H1 (cell line): Measurements from ENCODE around the gene ZSCAN20. TPM values are rescaled to one million over a fixed set of nuclear protein-coding genes. Genes with fewer than 3 reads are reported as not detected.

Experiments
- CTCF ChIA-PET: fragments of 300-600 bp; sonication (Branson Sonifier 250); formaldehyde crosslinking; loops from one replicate; lab custom pipeline; 2021; ENCODE audit not compliant: partially characterized antibody; lab: Charles Lee
- POLR2A ChIA-PET: fragments of 300-600 bp; sonication (Branson Sonifier 250); formaldehyde crosslinking; loops from one replicate; lab custom pipeline; 2021; ENCODE audit warnings: inconsistent platforms; ENCODE audit not compliant: partially characterized antibody; lab: Charles Lee
- DNase-seq, 2 experiments: peaks; one replicate each; pipeline versions ENCODE4 v3.0.0 to v3.0.0-alpha.2; 2010 to 2022; ENCODE audit warnings: low spot score in 2 of 2, low read depth in 1 of 2, mixed read lengths in 1 of 2
- FAIRE-seq: peaks from 2 replicates; lab custom pipeline; 2011; peaks lifted over from hg19 to GRCh38; lab: Jason Lieb, UNC
- H2AFZ ChIP-seq: 2 replicates; pipeline ENCODE4 v1.8.1; 2012; ENCODE audit warnings: low read length, inconsistent platforms
- H2AK5ac ChIP-seq: 2 replicates; pipeline ENCODE4 v1.6.1; 2013; ENCODE audit warnings: low read depth, low read length
- H2BK120ac ChIP-seq: replicated peaks from 2 replicates; pipeline ENCODE3; 2013; ENCODE audit warnings: low read depth, low read length, inconsistent platforms
- H2BK12ac ChIP-seq: 2 replicates; pipeline ENCODE4 v1.6.1; 2013; ENCODE audit warnings: low read depth, low read length
- H2BK15ac ChIP-seq: 2 replicates; pipeline ENCODE4 v1.6.1; 2013; ENCODE audit warnings: low read length
- H2BK20ac ChIP-seq: 2 replicates; pipeline ENCODE4 v1.6.1; 2013; ENCODE audit warnings: low read length
- H2BK5ac ChIP-seq: 2 replicates; pipeline ENCODE4 v1.6.1; 2013; ENCODE audit warnings: low read depth, low read length
- H3K14ac ChIP-seq: 2 replicates; pipeline ENCODE4 v1.6.1; 2013; ENCODE audit warnings: inconsistent platforms; ENCODE audit not compliant: insufficient read length
- H3K18ac ChIP-seq: 2 replicates; pipeline ENCODE4 v1.6.1; 2013; ENCODE audit warnings: low read length; ENCODE audit errors: extremely low read depth
- H3K23ac ChIP-seq: 2 replicates; pipeline ENCODE4 v1.6.1; 2013; ENCODE audit warnings: inconsistent platforms; ENCODE audit not compliant: insufficient read length
- H3K23me2 ChIP-seq: 2 replicates; pipeline ENCODE4 v1.6.1; 2013; ENCODE audit warnings: low read depth, low read length
- H3K27ac ChIP-seq: 2 replicates; pipeline ENCODE4 v1.6.1; 2011; ENCODE audit warnings: low read depth, low read length, inconsistent platforms
- H3K27me3 ChIP-seq, 4 experiments: replicated peaks in 1 of 4; 1 replicate in 1 of 4; 2 replicates in 3 of 4; pipeline versions ENCODE4 v1.6.1 to v1.8.1; 2011 to 2013; ENCODE audit warnings: low read length in 3 of 4, mild to moderate bottlenecking in 3 of 4, inconsistent platforms in 2 of 4, mixed read lengths in 2 of 4, moderate library complexity in 1 of 4; ENCODE audit not compliant: control insufficient read depth in 3 of 4, insufficient read depth in 3 of 4; ENCODE audit errors: extremely low read depth in 1 of 4
- H3K36me3 ChIP-seq, 4 experiments: 2 replicates each; pipeline versions ENCODE4 v1.6.1 to v1.8.1; 2011 to 2013; ENCODE audit warnings: mild to moderate bottlenecking in 4 of 4, low read length in 3 of 4, moderate library complexity in 2 of 4, control low read depth in 1 of 4, inconsistent platforms in 1 of 4; ENCODE audit not compliant: insufficient read depth in 4 of 4, control insufficient read depth in 2 of 4
- H3K4ac ChIP-seq: replicated peaks from 2 replicates; pipeline ENCODE3; 2013; ENCODE audit warnings: low read length, low read depth, mixed read lengths, inconsistent platforms; ENCODE audit not compliant: insufficient read length
- H3K4me1 ChIP-seq, 4 experiments: replicated peaks in 1 of 4; 1 replicate in 1 of 4; 2 replicates in 3 of 4; pipeline versions ENCODE4 v1.6.1 to v1.8.1; 2011 to 2013; ENCODE audit warnings: low read length in 3 of 4, inconsistent platforms in 2 of 4, mixed read lengths in 1 of 4; ENCODE audit not compliant: insufficient read depth in 4 of 4, control insufficient read depth in 3 of 4
- H3K4me2 ChIP-seq, 2 experiments: 2 replicates each; pipeline versions ENCODE4 v1.6.1 to v1.8.1; 2011 to 2013; ENCODE audit warnings: low read depth in 2 of 2, low read length in 2 of 2, control low read depth in 1 of 2, inconsistent platforms in 1 of 2, mild to moderate bottlenecking in 1 of 2; ENCODE audit not compliant: insufficient read depth in 1 of 2
- H3K4me3 ChIP-seq, 4 experiments: fragments of 200-600, 300-600 bp in 1 of 4; sonication (generic), shearing (Covaris generic), sonication (Bioruptor Twin) in 1 of 4; 2 replicates each; pipeline versions ENCODE4 v1.5.1 to v1.8.1; 2011 to 2016; ENCODE audit warnings: low read length in 4 of 4, low read depth in 3 of 4, control low read depth in 2 of 4, inconsistent platforms in 2 of 4, mild to moderate bottlenecking in 2 of 4, mixed read lengths in 1 of 4, moderate library complexity in 1 of 4; ENCODE audit not compliant: insufficient read depth in 2 of 4; ENCODE audit errors: extremely low read depth in 1 of 4
- H3K56ac ChIP-seq: replicated peaks from 2 replicates; pipeline ENCODE3; 2013; ENCODE audit warnings: low read depth, mild to moderate bottlenecking, mixed read lengths, low read length, inconsistent platforms; ENCODE audit not compliant: insufficient read length
- H3K79me1 ChIP-seq: 2 replicates; pipeline ENCODE4 v1.6.1; 2013; ENCODE audit warnings: low read depth, low read length, control low read depth
- H3K79me2 ChIP-seq, 2 experiments: 2 replicates each; pipeline versions ENCODE4 v1.6.1 to v1.8.1; 2012 to 2013; ENCODE audit warnings: low read length in 2 of 2, mild to moderate bottlenecking in 2 of 2, inconsistent platforms in 1 of 2; ENCODE audit not compliant: insufficient read depth in 2 of 2, control insufficient read depth in 1 of 2
- H3K9ac ChIP-seq, 4 experiments: replicated peaks in 1 of 4; 1 replicate in 1 of 4; 2 replicates in 3 of 4; pipeline versions ENCODE4 v1.6.1 to v1.8.1; 2011 to 2013; ENCODE audit warnings: low read depth in 3 of 4, low read length in 3 of 4, control low read depth in 2 of 4, mild to moderate bottlenecking in 2 of 4, moderate library complexity in 2 of 4, inconsistent platforms in 1 of 4; ENCODE audit errors: extremely low read depth in 1 of 4
- H3K9me3 ChIP-seq, 2 experiments: 2 replicates each; pipeline versions ENCODE4 v1.6.1 to v1.8.1; 2012 to 2013; ENCODE audit warnings: mild to moderate bottlenecking in 2 of 2, moderate library complexity in 2 of 2, control low read depth in 1 of 2, inconsistent platforms in 1 of 2, low read depth in 1 of 2, low read length in 1 of 2, mixed read lengths in 1 of 2; ENCODE audit not compliant: insufficient read depth in 2 of 2
- H4K20me1 ChIP-seq, 2 experiments: replicated peaks in 1 of 2; 2 replicates each; pipeline versions ENCODE3 to v1.8.1; 2011 to 2013; ENCODE audit warnings: inconsistent platforms in 2 of 2, low read length in 2 of 2, mild to moderate bottlenecking in 1 of 2; ENCODE audit not compliant: insufficient read depth in 2 of 2, control insufficient read depth in 1 of 2
- H4K5ac ChIP-seq: 2 replicates; pipeline ENCODE4 v1.6.1; 2013; ENCODE audit warnings: low read length, low read depth, mixed read lengths, inconsistent platforms; ENCODE audit not compliant: insufficient read length
- H4K8ac ChIP-seq: 2 replicates; pipeline ENCODE4 v1.8.0; 2013; ENCODE audit warnings: mild to moderate bottlenecking, moderate library complexity, low read length, inconsistent platforms; ENCODE audit not compliant: insufficient read depth; ENCODE audit errors: extremely low read depth
- H4K91ac ChIP-seq: replicated peaks from 2 replicates; pipeline ENCODE3; 2013; ENCODE audit warnings: low read length, mixed read lengths, inconsistent platforms; ENCODE audit not compliant: insufficient read length
- ASH2L ChIP-seq: fragments of 200-600, 300-600 bp; sonication (generic); IDR thresholded peaks from one replicate; pipeline ENCODE4 v1.7.1; 2017; ENCODE audit warnings: low read length
- CEBPB ChIP-seq: IDR thresholded peaks from 2 replicates; pipeline ENCODE4 v1.6.1; 2012; ENCODE audit warnings: low read depth, low read length
- EGR1 ChIP-seq: IDR thresholded peaks from 2 replicates; pipeline ENCODE4 v1.6.1; 2011; ENCODE audit warnings: low read depth, low read length, borderline replicate concordance
- HDAC2 ChIP-seq, 2 experiments: fragments of 300-600 bp in 1 of 2; sonication (generic) in 1 of 2; IDR thresholded peaks; 2 replicates each; pipeline ENCODE4 v1.6.1; 2011 to 2012; ENCODE audit warnings: low read depth in 2 of 2, low read length in 2 of 2, mild to moderate bottlenecking in 2 of 2, moderate library complexity in 2 of 2, borderline replicate concordance in 1 of 2, inconsistent platforms in 1 of 2
- KDM4A ChIP-seq: IDR thresholded peaks from one replicate; pipeline ENCODE4 v1.7.1; 2012; ENCODE audit warnings: low read depth, mild to moderate bottlenecking, moderate library complexity, low read length, inconsistent platforms; ENCODE audit not compliant: severe bottlenecking
- WGBS, 2 experiments: shearing (Covaris generic) in 1 of 2; methylation state at CpG; one replicate each; pipeline versions ENCODE4 v1.1.6 to v1.1.7; 2013 to 2015; ENCODE audit warnings: low lambda C conversion rate in 2 of 2, mixed read lengths in 2 of 2, inconsistent platforms in 1 of 2, low coverage in 1 of 2, missing lambda C conversion rate in 1 of 2; ENCODE audit not compliant: insufficient replicate concordance in 2 of 2, insufficient coverage in 1 of 2, insufficient read length in 1 of 2; ENCODE audit errors: extremely low coverage in 1 of 2, missing lambda C conversion rate in 1 of 2; 5-methylcytosine and 5-hydroxymethylcytosine counted together
- polyA plus RNA-seq, 7 experiments: library from polyadenylated mRNA; depleted of rRNA in 3 of 7; stranded (reverse) in 5 of 7; unstranded in 2 of 7; fragments of >200 nt in 5 of 7; fragments of 200-250 nt in 2 of 7; gene quantifications; 1 replicate in 5 of 7; 2 replicates in 1 of 7; 4 replicates in 1 of 7; pipeline versions ENCODE4 v1.2.1 to v1.2.3, GENCODE V29; 2011 to 2013; ENCODE audit warnings: missing spikeins in 2 of 7, mixed read lengths in 2 of 7
- total RNA-seq: library from RNA; stranded (reverse); fragmentation: NEBNext Ultra II Directional; extraction: Animal tissue kit (Norgen Biotek cat#: 25700); gene quantifications from 2 replicates; pipeline ENCODE4 v1.2.1, GENCODE V29; 2021
- TF ChIP-seq, protein P1 (sequence below): IDR thresholded peaks from 2 replicates; pipeline ENCODE4 v1.6.1; 2012; ENCODE audit warnings: low read length, inconsistent platforms

The ZSCAN20 gene
- total and polyA plus RNA-seq, 2 of the 8 experiments (the other 6 are each of a cell fraction or from before 2014, with no cell fraction given): 0.70 to 3.4 TPM

DNA sequence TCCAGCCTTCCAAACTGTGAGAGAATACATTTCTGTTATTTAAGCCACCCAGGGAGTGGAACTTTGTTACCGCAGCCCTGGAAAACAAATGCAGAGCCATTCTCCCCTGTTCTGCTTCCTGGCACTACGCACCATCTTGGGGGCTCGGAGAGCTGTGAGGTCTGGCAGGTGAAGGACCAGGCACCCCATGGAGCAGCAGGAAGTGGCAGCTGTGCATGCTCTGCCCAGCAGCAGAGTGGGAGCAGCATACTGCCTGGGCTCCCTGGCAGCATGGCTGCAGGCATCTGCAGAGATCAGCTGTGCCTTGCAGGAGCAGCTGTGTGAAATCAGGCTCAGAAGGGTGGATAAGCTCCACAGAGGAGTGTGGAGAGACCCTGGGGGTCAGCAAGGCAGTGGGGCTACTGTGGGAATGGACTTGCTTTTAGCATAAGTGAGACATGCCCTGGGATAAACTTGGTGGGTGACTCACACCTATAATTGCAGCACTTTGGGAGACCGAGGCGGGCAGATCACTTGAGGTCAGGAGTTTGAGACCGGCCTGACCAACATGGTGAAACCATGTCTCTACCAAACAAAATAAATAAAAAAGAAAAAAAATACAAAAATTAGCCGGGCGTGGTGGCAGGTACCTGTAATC, 17.7 kb upstream of the ZSCAN20 start:
- H3K27ac ChIP-seq: no peak overlapping the region
- 82% methylated on average over 8 of the region's 8 CpGs; no CpG with 5 or more reads in 1 of the 2 experiments for WGBS, 2 experiments

More for the DNA sequence above, 17.7 kb upstream of the ZSCAN20 start:
- no peak for TF ChIP-seq KDM4A
- no peak for TF ChIP-seq HDAC2 (IDR thresholded peaks at IDR 0.05; ENCODE audit: borderline replicate concordance in 1 of 2, low read depth in 2 of 2, low read length in 2 of 2)
- TF ChIP-seq, protein P1, sequence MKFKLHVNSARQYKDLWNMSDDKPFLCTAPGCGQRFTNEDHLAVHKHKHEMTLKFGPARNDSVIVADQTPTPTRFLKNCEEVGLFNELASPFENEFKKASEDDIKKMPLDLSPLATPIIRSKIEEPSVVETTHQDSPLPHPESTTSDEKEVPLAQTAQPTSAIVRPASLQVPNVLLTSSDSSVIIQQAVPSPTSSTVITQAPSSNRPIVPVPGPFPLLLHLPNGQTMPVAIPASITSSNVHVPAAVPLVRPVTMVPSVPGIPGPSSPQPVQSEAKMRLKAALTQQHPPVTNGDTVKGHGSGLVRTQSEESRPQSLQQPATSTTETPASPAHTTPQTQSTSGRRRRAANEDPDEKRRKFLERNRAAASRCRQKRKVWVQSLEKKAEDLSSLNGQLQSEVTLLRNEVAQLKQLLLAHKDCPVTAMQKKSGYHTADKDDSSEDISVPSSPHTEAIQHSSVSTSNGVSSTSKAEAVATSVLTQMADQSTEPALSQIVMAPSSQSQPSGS: no peak
- no peak for TF ChIP-seq CEBPB
- TF ChIP-seq ASH2L: no peak
- no peak for TF ChIP-seq EGR1
- POLR2A ChIA-PET: interaction anchor here (1.2 kb wide), 1 partner anchor 90 kb away, joined by 5 read pairs; no protein-coding TSS in a partner anchor
- H3K79me2 ChIP-seq: no peaks in the 10 kb centered on the region
- H3K23ac ChIP-seq: no peak overlapping the region
- no peak overlapping the region; the same call in 1 of the 2 replicates for H2BK12ac ChIP-seq
- H2BK15ac ChIP-seq: no peak overlapping the region
- no peak for DNase-seq
- no peak for FAIRE-seq
- H3K18ac ChIP-seq: no peak overlapping the region
- H2BK20ac ChIP-seq: peak overlapping the region; percentile 61; the same call in 1 of the 2 replicates
- CTCF ChIA-PET: interaction anchor here (0.6 to 7.3 kb wide), 22 partner anchors 8 to 347 kb away, joined by 3 to 75 read pairs (median 6); no protein-coding TSS in a partner anchor
- H3K56ac ChIP-seq: no peak overlapping the region
- no peak overlapping the region for H3K9ac ChIP-seq
- H3K4me1 ChIP-seq: peaks cover 0 to 3% (median 1%) of the 10 kb centered on the region in 4 experiments; a peak in 3 of 7 replicates
- H3K4me3 ChIP-seq: no peak overlapping the region
- no peak overlapping the region for H2BK120ac ChIP-seq
- no peaks in the 10 kb centered on the region for H3K23me2 ChIP-seq
- no peaks in the 10 kb centered on the region for H3K79me1 ChIP-seq
- H3K27me3 ChIP-seq: 0 out of 7 replicates have a peak, but pooled peaks cover 0 to 2% (median 0%) of the 10 kb centered on the region in 4 experiments
- no peaks in the 10 kb centered on the region for H4K20me1 ChIP-seq
- peak overlapping the region; percentile 47 for H4K91ac ChIP-seq
- 0 out of 2 replicates have a peak overlapping the region, but pooled peaks have one; percentile 55 for H2AFZ ChIP-seq
- no peak overlapping the region for H3K4ac ChIP-seq
- no peaks in the 10 kb centered on the region for H3K9me3 ChIP-seq
- no peak overlapping the region for H3K14ac ChIP-seq
- H3K36me3 ChIP-seq: no peaks in the 10 kb centered on the region
- peak overlapping the region; percentile 35 for H4K8ac ChIP-seq
- H2AK5ac ChIP-seq: no peak overlapping the region
- H2BK5ac ChIP-seq: no peak overlapping the region
- no peak overlapping the region for H4K5ac ChIP-seq
- H3K4me2 ChIP-seq: no peak overlapping the region
